ENCODE data around the gene CIAO1.

DNA sequence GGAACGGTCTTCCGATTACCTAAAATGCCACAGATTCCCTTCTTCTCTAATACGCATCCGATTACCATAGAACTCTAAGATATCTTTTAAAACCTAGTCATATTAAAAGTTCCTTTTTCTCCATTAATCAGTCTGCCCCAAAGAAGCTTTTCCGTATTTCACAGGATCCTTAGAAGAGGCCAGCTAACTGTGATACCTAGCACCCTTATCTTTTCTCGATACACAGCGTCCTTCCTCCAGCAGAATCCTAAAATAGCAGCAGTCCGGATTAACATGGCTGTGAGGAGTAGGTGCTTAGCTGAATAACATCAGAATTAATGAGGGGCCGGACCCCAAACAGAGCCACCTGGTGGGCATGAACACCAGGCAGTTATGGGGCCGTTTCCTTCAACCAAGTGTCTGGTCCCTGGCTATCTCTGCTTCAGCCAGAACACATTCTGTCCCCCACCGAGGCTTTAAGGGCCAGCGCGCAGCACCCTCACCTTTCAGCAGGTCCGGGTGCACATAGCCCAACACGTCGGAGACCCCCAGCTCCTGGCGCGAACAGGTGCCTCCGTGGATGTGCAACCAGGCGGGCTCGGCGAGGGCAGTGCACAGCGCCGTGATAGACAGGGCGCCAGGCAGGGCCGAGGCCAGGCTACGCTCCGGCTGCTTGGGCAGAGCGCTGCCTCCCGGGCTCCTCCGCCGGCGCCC, 1.2 kb upstream of the CIAO1 start:
- TF ChIP-seq EHF (CRISPR knock-in tag; IDR thresholded peaks at IDR 0.05), result no peak
- no peak for TF ChIP-seq EP300 (IDR thresholded peaks at IDR 0.05)
- TF ChIP-seq POLR2A (IDR thresholded peaks at IDR 0.05; ENCODE audit: low read length), result no peak
- TF ChIP-seq, protein P1, sequence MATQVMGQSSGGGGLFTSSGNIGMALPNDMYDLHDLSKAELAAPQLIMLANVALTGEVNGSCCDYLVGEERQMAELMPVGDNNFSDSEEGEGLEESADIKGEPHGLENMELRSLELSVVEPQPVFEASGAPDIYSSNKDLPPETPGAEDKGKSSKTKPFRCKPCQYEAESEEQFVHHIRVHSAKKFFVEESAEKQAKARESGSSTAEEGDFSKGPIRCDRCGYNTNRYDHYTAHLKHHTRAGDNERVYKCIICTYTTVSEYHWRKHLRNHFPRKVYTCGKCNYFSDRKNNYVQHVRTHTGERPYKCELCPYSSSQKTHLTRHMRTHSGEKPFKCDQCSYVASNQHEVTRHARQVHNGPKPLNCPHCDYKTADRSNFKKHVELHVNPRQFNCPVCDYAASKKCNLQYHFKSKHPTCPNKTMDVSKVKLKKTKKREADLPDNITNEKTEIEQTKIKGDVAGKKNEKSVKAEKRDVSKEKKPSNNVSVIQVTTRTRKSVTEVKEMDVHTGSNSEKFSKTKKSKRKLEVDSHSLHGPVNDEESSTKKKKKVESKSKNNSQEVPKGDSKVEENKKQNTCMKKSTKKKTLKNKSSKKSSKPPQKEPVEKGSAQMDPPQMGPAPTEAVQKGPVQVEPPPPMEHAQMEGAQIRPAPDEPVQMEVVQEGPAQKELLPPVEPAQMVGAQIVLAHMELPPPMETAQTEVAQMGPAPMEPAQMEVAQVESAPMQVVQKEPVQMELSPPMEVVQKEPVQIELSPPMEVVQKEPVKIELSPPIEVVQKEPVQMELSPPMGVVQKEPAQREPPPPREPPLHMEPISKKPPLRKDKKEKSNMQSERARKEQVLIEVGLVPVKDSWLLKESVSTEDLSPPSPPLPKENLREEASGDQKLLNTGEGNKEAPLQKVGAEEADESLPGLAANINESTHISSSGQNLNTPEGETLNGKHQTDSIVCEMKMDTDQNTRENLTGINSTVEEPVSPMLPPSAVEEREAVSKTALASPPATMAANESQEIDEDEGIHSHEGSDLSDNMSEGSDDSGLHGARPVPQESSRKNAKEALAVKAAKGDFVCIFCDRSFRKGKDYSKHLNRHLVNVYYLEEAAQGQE (IDR thresholded peaks at IDR 0.05), result no peak
- TF ChIP-seq, protein P2, sequence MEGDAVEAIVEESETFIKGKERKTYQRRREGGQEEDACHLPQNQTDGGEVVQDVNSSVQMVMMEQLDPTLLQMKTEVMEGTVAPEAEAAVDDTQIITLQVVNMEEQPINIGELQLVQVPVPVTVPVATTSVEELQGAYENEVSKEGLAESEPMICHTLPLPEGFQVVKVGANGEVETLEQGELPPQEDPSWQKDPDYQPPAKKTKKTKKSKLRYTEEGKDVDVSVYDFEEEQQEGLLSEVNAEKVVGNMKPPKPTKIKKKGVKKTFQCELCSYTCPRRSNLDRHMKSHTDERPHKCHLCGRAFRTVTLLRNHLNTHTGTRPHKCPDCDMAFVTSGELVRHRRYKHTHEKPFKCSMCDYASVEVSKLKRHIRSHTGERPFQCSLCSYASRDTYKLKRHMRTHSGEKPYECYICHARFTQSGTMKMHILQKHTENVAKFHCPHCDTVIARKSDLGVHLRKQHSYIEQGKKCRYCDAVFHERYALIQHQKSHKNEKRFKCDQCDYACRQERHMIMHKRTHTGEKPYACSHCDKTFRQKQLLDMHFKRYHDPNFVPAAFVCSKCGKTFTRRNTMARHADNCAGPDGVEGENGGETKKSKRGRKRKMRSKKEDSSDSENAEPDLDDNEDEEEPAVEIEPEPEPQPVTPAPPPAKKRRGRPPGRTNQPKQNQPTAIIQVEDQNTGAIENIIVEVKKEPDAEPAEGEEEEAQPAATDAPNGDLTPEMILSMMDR (IDR thresholded peaks at IDR 0.05), result no peak
- no peak for TF ChIP-seq POLR2AphosphoS2 (conservative IDR thresholded peaks at IDR 0.05; ENCODE audit: low read length)
- TF ChIP-seq, protein P3, sequence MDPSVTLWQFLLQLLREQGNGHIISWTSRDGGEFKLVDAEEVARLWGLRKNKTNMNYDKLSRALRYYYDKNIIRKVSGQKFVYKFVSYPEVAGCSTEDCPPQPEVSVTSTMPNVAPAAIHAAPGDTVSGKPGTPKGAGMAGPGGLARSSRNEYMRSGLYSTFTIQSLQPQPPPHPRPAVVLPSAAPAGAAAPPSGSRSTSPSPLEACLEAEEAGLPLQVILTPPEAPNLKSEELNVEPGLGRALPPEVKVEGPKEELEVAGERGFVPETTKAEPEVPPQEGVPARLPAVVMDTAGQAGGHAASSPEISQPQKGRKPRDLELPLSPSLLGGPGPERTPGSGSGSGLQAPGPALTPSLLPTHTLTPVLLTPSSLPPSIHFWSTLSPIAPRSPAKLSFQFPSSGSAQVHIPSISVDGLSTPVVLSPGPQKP (IDR thresholded peaks at IDR 0.05; ENCODE audit: low read depth, low read length), result no peak
- TF ChIP-seq SMC3 (IDR thresholded peaks at IDR 0.05), result no peak
- no peak for TF ChIP-seq MAZ (IDR thresholded peaks at IDR 0.05; ENCODE audit: borderline replicate concordance, low read depth, low read length)
- TF ChIP-seq GATA3 (IDR thresholded peaks at IDR 0.05; ENCODE audit: borderline replicate concordance), result no peak
